Cardiac muscle cell (in vitro differentiated cells and primary cell): Measurements from ENCODE around the gene HMBS. TPM values are rescaled to one million over a fixed set of nuclear protein-coding genes. Genes with fewer than 3 reads are reported as not detected.
"Not testable (repeated sequence)": the region's sequence is repeated elsewhere in the genome, so short reads cannot be mapped to it uniquely, and the experiment has no call there.

Experiments used
- DNase-seq, 2 donors: peaks; one replicate each; pipeline versions ENCODE4 v3.0.0 to v3.0.0-alpha.2; 2010 to 2017; ENCODE audit warnings: low read depth in 1 of 2, low spot score in 1 of 2
- H3K27ac ChIP-seq: fragments of 200-600 bp; sonication (generic); 2 replicates; pipeline ENCODE4 v1.5.1; 2016
- H3K27me3 ChIP-seq: fragments of 200-600 bp; sonication (generic); 2 replicates; pipeline ENCODE4 v1.6.0; 2016; ENCODE audit warnings: control low read depth
- H3K36me3 ChIP-seq: fragments of 200-600 bp; sonication (generic); 2 replicates; pipeline ENCODE4 v1.5.1; 2016; ENCODE audit warnings: control low read depth
- H3K4me1 ChIP-seq: fragments of 200-600 bp; sonication (generic); 2 replicates; pipeline ENCODE4 v1.8.1; 2017; ENCODE audit warnings: low read depth, mild to moderate bottlenecking, mixed run types
- H3K4me3 ChIP-seq: fragments of 200-600 bp; sonication (generic); 2 replicates; pipeline ENCODE4 v1.5.1; 2016; ENCODE audit warnings: mild to moderate bottlenecking
- H3K9me3 ChIP-seq: fragments of 200-600 bp; sonication (generic); 2 replicates; pipeline ENCODE4 v1.5.1; 2017; ENCODE audit warnings: low read depth, mild to moderate bottlenecking, control low read depth
- polyA plus RNA-seq: library from polyadenylated mRNA; unstranded; fragments of >200 nt; fragmentation: Nextera tagmentation; extraction: Ambion mirVana; gene quantifications from 2 replicates; pipeline ENCODE4 v1.2.1, GENCODE V29; 2016
- total RNA-seq: library from RNA; depleted of rRNA; stranded (reverse); fragments of >200 nt; gene quantifications from 2 replicates; pipeline ENCODE4 v1.2.3, GENCODE V29; 2016
- TF ChIP-seq, protein P1 (sequence below): IDR thresholded peaks from 2 replicates; pipeline ENCODE4 v1.5.1; 2012; ENCODE audit warnings: low read depth, mild to moderate bottlenecking, low read length

Gene HMBS
- total and polyA plus RNA-seq, 2 experiments from 2014 or later = 9.6 to 92.9 TPM

DNA sequence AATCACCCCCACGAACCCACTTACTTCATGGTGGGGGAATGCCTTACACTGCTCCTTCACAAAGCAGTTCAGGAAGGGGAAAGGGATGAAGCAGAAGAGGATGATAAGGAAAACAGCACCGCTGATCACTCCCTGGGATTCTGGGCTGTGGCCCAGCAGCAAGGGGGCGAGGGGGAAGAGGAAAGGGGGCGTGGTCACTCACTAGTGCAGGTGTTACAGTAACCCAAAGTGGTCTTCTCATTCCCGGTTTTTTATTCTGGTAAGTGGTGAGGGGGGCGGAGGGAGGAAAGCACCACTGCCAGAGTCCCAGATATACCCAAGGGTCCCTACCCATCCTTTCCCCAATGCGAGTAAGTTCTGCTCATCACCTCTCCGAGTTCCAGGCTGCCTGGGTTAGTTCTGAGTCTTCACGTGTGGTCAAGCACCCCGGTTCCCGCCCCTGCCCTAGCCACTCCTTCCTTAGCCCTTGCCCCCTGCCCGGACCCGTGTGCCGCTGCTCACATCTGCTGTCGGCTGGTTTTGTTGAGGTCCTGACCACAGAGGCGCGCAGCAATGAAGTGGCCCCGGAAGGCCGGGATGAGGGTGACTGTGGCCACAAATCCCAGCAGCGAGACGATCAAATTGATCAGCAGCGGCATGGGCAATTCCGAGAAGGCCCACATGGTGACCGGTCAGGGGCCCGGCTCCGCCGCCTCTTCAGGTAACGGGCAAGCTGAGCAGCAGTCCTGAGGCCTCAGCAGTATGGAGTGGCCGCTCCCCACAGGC lies 16.5 kb downstream of the HMBS start:
- Histone ChIP-seq H3K27me3 (no peaks in the 10 kb centered on the region), H3K4me1 (peaks cover 10% of the 10 kb centered on the region), H3K36me3 (peaks cover 22% of the 10 kb centered on the region), H3K27ac (peak overlapping the region; percentile 97), H3K4me3 (peak overlapping the region; percentile 51), H3K9me3 (no peaks in the 10 kb centered on the region)
- TF ChIP-seq, protein P1, sequence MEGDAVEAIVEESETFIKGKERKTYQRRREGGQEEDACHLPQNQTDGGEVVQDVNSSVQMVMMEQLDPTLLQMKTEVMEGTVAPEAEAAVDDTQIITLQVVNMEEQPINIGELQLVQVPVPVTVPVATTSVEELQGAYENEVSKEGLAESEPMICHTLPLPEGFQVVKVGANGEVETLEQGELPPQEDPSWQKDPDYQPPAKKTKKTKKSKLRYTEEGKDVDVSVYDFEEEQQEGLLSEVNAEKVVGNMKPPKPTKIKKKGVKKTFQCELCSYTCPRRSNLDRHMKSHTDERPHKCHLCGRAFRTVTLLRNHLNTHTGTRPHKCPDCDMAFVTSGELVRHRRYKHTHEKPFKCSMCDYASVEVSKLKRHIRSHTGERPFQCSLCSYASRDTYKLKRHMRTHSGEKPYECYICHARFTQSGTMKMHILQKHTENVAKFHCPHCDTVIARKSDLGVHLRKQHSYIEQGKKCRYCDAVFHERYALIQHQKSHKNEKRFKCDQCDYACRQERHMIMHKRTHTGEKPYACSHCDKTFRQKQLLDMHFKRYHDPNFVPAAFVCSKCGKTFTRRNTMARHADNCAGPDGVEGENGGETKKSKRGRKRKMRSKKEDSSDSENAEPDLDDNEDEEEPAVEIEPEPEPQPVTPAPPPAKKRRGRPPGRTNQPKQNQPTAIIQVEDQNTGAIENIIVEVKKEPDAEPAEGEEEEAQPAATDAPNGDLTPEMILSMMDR = no peak
- no peak for DNase-seq

DNA sequence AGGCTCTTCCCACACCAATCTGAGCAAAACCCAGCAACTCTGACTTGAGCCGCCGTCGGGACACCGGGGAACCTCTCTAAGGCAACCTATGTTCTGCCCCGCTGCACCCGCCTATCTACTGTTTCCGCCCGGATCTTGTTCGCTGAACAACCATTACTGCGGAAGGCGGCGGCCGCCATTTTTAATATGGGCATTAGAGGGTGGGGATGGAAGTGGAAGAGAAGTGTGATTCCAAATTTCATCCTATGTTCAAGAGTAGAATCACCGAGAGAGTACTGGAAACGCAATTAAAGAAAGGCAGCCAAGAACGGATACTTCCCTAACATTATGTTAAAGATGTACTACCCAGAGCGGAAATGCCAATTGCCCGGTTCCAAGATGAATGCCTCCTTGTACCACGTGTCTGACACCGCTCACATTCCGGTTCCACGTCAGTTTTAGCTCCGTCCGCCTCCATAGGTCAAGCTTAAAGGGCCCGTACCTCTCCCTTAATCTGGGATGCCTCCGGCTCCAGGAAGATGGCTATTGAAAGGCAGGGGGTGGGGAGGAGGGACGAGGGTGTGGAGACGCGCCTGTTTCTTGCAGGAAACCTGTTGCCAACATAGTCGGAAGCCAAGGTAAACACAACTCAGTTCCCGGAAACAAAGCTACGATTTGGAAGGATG lies 17.2 kb downstream of the HMBS start, which contains the start of gene DPAGT1:
DPAGT1 (minus strand) TSS at position 95 of the 665 bp plus-strand sequence. CDS start 198 bp downstream, outside the sequence.
- H3K27me3 ChIP-seq = no peaks in the 10 kb centered on the region
- no peaks in the 10 kb centered on the region for H3K9me3 ChIP-seq
- peak within 1 kb of the TSS; percentile 51 for H3K4me3 ChIP-seq
- peaks cover 15% of the 10 kb centered on the region for H3K4me1 ChIP-seq
- peak; percentile 95 to 99 for DNase-seq
- H3K36me3 ChIP-seq = peaks cover 17% of the 10 kb centered on the region
- peak within 1 kb of the TSS; percentile 97 for H3K27ac ChIP-seq
- TF ChIP-seq, protein P1 = no peak

DNA sequence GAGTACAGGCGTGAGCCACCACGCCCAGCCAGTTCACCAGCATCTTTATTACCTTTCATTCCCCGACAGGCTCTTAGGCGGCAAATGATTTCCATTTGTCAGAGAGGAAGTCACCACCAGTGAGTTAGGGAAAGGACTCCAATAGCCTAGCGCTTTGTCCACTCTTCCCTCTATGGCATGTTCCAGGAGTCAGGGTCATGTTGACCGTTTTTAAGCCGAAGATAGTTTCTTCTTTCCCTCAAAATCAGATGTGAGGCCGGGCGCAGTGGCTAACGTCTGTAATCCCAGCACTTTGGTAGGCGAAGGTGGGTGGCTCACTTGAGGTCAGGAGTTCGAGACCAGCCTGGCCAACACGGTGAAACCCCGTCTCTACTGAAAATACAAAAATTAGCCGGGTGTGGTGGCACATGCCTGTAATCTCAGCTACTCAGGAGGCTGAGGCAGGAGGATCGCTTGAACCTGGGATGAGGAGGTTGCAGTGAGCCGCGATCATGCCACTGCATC lies 18.5 kb downstream of the HMBS start:
- Histone ChIP-seq H3K27ac (peak overlapping the region; percentile 97), H3K4me1 (peaks cover 15% of the 10 kb centered on the region)
- not testable (repeated sequence) for H3K36me3 ChIP-seq, H3K27me3 ChIP-seq, H3K9me3 ChIP-seq, H3K4me3 ChIP-seq, DNase-seq

DNA sequence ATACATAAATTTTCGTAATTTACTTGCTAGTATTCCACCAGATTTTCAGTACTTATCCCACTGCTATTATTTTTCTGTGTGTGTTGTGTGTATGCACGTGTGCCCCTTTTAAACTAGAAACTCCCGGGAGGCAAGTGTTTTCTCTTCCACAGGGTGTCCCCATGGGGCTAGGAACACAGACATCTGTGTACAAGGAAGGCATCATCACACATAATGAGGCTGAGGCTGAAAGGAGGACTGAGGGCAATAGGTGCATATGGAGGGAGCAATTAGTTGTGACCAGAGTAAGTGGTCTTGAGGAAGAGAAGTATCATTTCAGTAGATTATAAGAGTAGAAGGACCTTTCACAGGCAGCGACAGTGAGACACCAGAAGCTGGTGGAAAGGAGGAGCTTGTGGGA lies 19.1 kb downstream of the HMBS start:
- H3K4me3 ChIP-seq = no peak overlapping the region
- TF ChIP-seq, protein P1 = no peak
- H3K27ac ChIP-seq = no peak overlapping the region
- no peak for DNase-seq
- H3K4me1 ChIP-seq = peaks cover 15% of the 10 kb centered on the region
- H3K9me3 ChIP-seq = no peaks in the 10 kb centered on the region
- H3K27me3 ChIP-seq = no peaks in the 10 kb centered on the region
- H3K36me3 ChIP-seq = peaks cover 1% of the 10 kb centered on the region

DNA sequence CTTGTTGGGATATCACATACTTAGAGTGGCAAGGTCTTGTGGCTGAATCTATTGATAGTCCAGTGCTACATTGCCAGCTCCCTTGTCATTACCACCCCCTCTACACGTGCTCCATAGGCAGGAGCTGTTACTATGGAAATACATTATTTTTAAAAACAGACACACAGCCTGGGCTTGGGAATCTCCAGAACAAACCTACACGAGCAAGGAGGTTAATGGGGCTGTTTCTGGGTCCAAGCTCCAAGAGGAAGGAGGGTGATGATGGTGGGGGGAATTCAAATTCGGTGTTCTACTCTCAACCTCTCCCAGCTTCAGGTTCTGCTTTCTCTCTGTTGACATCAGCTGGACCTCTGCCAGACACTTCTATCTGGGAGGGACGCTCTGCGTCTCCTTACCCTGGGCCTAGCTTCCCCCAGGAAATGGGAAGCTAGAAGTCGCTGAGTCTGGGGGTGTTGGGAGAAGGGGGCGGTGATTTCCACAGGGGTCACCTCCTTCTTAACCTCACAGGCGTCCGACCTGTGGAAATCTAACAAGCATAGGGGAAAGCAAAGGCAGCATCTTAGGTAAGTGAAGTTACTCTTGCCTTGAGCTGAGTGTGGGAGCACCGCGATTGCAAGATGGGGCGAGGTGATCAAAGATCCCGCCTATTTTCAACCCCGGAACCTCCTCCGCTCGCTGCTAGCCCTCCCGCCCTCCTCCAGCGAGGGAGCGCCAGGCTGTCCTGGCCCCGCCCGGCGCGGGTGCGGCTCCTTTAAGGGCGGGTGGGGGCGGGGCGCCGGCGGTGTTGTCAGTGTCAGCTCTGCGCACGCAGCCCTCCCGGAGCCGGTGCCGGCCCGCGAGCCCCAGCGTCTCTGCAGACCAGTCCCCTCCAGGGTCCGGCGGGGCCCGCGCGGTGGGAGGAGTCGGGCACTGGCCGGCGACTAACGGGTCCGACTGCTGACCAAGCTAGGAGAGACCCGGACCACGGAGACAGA lies 22.2 kb downstream of the HMBS start, which contains the start of gene C2CD2L:
C2CD2L (plus strand) TSS at position 781 of the 974 bp plus-strand sequence. CDS start 398 bp downstream, outside the sequence.
- peak within 1 kb of the TSS; percentile 38 for H3K27ac ChIP-seq
- DNase-seq = peak; percentile 91 to 95
- no peaks in the 10 kb centered on the region for H3K36me3 ChIP-seq
- no peaks in the 10 kb centered on the region for H3K27me3 ChIP-seq
- H3K4me1 ChIP-seq = peaks cover 5% of the 10 kb centered on the region
- no peaks in the 10 kb centered on the region for H3K9me3 ChIP-seq
- TF ChIP-seq, protein P1 = no peak
- peak within 1 kb of the TSS; percentile 90 for H3K4me3 ChIP-seq
